GM18517 (cell line): ENCODE measurements around the gene GUCY2D.
"Not testable (repeated sequence)": the region's sequence is repeated elsewhere in the genome, so short reads cannot be mapped to it uniquely, and the experiment has no call there.

Experiments
- ATAC-seq: cut with Tn5 transposase; IDR thresholded peaks from one replicate; pipeline ENCODE4 v1.9.1; 2021; ENCODE audit warnings: mild to moderate bottlenecking, moderate library complexity; ENCODE audit not compliant: unreplicated experiment

Gene GUCY2D

DNA sequence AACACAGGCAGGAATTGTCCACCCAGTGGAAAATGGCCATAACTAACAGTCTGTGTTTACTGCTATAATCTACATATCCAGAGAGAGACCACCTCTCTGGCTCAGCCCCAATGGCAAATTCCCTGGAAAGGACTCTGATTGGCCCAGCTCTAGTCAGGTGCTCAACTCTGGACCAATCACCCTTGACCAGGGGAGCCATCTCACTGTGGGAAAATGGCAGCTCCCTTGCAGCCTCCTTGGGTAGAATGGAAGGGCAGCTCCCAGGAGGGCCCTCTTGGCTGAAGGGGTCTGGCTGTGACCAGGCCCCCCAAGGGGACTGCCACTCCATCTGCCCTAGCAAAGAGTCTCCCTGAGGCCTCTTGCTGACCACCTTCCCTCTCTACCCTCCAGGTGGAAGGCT, 39.6 kb downstream of the GUCY2D start:
- no peak for ATAC-seq

DNA sequence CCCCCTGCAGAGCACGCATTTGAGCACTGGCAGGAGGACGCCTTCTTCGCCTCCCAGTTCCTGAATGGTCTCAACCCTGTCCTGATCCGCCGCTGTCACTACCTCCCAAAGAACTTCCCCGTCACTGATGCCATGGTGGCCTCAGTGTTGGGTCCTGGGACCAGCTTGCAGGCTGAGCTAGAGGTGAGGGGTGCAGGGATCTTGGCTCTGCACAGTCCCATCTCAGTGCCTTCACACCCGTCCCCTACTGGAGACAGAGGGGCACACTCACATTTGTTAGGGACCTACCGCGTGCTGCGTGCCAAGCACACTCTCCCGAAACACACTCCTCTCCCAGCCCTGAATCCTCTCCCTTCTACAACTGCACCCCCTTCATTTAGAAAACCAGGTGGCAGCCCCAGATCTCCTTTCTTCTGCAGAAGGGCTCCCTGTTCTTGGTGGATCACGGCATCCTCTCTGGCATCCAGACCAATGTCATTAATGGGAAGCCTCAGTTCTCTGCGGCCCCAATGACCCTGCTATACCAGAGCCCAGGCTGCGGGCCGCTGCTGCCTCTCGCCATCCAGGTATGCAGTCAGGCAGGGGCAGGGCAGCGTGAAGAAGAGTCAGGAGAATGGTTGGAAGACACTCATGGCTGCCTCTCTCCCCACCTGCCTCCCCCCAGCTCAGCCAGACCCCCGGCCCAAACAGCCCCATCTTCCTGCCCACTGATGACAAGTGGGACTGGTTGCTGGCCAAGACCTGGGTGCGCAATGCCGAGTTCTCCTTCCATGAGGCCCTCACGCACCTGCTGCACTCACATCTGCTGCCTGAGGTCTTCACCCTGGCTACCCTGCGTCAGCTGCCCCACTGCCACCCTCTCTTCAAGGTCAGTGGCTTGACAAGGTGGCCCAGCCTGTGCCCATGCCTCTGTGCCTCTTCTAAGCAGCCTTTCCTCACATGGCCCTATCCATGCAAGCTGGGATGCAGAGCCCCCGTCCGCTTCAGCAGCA, 42.7 kb downstream of the GUCY2D start:
- no peak for ATAC-seq

DNA sequence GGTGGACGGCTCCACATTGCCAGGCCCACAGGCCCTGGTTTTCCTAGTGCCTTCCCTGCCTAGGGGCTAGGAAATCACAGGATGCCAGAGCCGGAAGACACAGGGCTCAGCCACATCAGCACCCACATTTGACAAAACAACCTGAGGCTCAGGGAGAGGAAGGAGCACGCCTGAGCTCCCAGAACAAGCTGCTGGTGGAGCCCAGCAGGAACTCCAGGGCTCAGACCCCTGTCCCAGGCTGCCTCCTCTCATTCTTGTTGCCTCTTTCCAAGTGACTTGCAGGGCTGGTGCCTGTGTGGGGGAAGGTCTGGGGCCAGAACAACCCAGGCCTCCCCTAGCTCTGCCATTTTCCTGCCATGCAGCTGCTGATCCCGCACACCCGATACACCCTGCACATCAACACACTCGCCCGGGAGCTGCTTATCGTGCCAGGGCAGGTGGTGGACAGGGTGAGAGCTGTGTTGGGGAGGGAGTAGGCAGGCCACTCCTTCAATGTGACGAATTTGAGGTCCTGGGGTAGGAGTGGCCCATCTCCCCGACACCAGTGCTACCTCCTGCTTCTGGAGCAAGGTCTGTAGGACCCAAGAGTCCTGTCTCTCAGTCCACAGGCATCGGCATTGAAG, 44.0 kb downstream of the GUCY2D start:
- ATAC-seq = no peak

DNA sequence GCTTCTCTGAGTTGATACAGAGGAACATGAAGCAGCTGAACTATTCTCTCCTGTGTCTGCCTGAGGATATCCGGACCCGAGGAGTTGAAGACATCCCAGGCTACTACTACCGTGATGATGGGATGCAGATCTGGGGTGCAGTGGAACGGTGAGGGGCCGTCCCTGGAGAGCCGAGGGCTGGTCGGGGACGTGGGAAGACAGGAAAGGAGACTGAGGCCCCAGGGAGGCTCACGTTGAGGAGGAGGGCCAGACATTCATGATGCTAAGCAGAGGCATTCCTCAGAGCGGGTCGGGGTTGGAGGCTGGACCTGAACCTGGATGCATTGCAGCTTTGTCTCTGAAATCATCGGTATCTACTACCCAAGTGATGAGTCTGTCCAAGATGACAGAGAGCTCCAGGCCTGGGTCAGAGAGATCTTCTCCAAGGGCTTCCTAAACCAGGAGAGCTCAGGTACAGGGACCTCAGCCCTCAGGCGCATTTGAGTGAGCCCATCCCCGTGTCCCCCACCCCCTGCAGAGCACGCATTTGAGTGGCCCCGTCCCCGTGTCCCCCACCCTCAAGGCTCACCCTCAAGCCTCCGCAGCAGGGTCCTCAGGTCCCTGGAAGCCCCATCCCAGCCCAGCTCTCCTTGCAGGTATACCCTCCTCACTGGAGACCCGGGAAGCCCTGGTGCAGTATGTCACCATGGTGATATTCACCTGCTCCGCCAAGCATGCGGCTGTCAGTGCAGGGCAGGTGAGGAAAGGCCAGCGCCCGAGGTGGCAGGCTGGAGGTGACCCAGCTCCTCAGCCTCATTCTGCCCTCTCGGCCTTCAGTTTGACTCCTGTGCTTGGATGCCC, 44.7 kb downstream of the GUCY2D start:
- no peak for ATAC-seq

DNA sequence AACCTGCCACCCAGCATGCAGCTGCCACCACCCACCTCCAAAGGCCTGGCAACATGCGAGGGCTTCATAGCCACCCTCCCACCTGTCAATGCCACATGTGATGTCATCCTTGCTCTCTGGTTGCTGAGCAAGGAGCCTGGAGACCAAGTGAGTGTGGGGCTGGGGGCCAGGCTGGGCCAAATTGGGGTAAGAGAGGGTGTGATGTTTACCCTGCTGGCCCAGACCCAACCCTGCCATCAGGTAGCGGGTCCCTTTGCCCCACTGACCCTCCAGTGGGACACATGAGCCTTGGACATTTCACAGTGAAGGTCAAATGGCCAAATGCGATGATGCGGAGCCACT, 45.3 kb downstream of the GUCY2D start:
- ATAC-seq = no peak

DNA sequence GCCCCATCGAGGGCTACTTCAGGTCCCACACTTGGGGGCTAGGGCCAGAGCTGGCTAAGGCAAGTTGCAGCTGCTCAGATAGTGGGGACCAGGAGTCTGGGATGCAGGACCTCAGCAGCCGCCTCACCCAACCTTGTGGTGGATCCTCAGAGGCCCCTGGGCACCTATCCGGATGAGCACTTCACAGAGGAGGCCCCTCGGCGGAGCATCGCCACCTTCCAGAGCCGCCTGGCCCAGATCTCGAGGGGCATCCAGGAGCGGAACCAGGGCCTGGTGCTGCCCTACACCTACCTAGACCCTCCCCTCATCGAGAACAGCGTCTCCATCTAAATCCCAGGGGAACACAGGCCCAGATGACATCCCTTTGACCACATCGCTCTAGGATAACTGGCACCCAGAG, 45.8 kb downstream of the GUCY2D start:
- ATAC-seq = no peak

DNA sequence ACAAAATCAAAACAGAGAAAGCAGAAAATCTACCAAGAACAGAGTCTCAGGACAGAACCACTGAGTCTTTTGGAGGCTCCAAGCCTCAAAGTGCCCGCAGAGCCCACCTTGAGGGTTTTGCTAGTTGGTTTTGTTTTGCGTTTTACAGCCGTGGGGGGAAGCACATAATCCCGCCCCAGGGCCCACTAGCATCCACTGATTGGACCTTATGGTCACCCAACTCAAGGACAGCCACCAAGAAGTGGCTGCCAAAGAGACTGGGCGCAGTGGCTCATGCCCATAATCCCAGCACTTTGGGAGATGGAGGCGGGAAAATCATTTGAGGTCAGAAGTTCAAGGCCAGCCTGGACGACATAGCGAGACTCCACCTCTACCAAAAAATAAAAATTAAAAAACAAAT, 46.3 kb downstream of the GUCY2D start:
- no peak for ATAC-seq

DNA sequence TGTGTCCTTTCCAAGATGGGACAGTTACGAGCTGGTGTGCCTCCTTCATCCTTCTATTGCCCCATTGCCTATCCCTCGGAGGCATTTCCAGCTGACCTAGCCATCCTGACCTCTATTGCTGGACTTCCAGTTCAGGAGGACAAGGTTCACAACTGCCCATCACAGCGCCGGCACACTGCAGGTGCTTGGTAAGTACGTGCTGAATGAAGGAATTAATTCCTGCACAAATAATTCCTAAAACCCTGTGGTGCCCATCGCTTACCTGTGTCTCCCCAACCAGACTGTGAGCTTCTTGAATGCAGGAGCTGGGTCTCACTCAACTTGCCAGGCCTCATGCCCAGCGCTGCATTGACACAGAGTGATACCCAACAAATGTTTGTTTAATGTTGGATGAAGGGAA, 49.4 kb downstream of the GUCY2D start:
- no peak for ATAC-seq

DNA sequence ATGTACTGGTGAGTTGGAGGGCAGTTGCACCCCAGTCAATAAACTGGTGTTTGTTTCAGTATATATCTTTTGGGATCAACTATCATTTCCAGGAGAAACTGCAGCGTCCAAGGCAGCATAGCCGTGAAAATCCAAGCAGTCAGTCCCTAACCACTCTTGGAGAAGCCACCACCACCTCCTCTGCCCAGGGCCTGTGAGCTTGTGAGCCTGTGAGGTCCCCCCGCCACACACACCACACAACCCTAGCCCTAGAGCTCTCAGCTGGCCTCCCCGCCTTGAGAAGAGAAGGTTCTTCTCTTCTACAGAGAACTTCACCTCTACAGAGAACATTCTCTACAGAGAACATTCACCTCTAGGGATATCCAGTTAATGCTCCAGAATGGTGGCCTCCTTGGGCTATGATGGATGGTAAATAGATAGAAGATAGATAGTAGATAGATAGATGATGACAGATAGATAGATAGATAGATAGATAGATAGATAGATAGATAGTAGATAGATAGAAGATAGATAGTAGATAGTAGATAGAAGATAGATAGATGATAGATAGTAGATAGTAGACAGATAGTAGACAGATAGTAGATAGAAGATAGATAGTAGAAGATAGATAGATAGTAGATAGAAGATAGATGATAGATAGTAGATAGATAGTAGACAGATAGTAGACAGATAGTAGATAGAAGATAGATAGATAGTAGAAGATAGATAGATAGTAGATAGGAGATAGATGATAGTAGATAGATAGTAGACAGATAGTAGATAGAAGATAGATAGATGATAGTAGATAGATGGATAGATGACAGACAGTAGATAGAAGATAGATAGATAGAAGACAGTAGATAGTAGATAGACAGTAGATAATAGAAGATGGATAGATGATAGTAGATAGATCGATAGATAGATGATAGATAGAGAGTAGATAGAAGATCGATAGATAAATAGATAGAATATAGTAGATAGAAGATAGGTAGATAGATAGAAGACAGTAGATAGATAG, 50.1 kb downstream of the GUCY2D start:
- ATAC-seq = no peak

DNA sequence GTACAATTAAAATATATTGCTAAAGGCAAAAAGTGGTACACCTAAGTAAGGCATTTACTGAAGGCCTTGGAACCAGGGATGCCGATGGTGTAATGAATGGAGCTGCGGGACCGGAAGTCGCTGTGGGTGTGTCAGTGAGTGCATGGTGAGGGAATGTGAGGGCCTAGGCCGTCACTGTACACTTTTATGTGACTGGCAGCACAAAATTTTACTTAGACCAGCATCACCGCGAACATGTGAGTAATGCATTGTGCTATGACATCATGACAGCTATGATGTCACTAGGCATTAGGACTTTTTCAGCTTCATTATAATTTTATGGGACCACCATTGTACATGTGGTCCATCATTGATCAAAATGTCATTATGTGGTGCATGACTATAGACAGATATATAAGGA, 51.2 kb downstream of the GUCY2D start:
- no peak for ATAC-seq

DNA sequence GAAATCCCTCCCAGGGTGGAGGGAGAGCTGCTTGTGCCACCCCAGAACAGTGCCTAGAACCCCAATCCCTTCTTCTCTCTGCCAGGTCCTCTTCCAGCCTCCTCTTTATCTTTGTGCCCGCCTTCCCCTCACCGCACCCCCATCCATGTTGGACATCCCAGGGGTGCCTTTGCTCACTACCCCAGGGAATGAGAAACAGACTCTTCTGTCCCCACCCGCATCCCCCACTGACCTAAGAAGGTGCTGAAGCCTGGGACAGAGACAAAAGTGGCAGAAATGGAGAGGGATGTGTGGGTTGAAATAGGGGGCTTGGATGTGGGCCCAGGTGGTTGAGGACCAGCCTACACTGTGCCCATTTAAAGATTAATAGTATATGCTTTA, 53.4 kb downstream of the GUCY2D start:
- ATAC-seq = no peak

DNA sequence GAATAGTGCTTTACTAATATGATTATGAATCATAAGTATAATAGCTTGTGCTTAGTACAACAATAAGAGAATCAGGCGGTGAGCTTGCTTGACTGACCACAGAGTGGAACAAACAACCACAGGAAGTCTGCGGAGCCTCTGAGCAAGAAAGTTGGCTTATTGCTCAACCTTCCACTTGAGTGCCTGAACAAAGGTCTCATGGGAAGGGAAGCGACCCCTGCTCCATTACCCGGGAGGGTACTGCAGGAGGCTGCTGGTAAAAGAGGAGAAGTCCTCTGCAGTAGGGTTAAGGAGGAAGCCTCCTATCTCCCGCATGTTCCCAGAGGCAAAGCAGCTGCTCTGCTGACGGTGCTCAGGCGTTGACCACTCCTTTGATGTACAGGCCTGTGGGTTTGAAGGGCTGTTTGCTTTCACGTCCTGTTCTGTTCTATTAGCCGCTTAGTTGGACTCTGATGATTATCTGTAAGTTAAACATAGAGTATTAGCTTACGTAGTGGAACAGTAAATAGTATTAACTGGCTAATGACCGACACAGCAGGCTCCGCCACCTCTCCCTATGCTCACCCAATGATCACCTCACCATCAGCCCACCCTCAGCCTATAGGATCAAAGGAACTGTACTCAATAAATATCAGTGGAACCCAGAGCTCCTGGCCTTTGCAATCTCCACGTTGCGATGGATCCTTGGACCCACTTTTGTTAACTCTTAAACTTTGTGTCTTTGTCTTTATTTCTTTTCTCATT, 54.0 kb downstream of the GUCY2D start:
- ATAC-seq = no peak

DNA sequence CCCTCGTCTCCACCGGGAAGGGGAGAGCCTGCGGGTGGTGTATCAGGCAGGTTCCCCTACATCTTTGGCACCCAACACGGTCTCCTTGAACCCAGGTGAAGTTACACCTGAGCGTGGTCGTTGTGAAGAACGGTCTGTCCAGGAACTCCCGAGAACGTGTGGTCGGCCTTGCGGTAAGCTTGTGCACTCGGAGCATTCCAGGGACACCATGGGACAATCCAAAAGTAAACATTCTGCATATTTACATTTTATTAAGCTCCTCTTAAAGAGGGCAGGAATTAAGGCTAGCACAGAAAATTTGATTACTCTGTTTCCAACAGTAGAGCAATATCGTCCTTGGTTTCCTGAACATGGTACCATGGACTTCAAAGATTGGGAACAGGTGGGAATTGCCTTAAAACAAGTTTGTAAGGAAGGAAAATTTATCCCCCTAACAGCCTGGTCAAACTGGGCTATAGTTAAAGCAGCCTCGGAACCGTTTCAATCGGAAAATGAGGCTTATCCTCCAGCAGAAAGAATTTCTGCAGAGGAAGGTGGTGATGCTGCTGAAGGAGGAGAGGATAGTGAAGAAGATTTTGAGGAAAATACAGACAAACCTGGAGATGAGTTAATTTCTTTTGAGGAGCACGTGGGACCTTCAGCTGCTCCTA, 54.7 kb downstream of the GUCY2D start:
- ATAC-seq = no peak

DNA sequence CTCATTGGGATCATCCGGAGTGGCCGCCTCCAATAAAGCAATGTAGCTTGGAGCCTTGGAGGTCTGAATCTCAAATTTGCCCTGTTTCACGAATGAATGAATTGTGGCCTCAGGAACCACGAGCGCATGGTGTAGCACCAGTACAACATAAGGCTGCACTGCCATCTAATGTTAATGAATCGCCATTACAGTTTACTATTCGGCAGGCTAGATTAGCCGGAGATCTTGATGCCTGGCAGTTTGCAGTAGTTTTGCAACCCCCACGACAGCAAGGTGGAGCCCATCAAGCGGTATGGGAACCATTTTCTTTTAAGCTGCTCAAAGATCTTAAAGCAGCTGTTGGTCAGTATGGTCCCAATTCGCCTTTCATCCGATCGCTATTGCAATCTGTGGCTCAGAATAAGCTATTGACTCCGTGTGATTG, 55.3 kb downstream of the GUCY2D start:
- ATAC-seq = no peak

DNA sequence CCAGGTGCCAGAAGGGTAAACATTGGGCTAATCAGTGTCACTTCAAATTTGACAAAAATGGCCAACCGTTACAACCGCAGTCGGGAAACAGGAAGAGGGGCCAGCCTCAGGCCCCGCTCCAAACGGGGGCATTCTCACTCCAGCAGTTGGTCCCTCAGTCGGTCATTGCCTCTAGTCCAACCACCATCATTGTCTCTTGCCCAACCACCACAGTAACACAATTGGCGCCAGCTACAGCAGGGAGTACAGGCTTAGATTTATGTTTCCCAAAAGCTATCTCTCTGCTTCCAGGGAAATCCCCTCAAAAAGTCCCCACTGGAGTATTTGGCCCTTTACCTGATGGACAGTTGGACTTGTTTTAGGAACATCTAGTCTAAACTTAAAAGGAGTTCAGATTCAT, 56.7 kb downstream of the GUCY2D start:
- ATAC-seq = no peak

DNA sequence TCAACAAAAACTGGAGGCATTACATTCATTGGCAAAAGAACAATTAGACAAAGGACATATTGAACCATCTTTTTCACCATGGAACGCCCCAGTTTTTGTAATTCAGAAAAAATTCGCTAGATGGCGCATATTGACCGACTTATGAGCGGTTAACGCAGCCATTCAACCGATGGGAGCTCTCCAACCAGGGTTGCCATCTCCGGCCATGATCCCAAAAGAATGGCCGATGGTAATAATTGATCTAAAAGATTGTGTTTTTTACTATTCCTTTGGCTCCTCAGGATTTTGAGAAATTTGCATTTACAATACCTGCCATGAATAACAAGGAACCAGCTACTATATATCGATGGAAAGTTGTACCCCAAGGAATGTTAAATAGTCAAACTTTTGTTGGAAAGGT, 57.9 kb downstream of the GUCY2D start:
- ATAC-seq = no peak

DNA sequence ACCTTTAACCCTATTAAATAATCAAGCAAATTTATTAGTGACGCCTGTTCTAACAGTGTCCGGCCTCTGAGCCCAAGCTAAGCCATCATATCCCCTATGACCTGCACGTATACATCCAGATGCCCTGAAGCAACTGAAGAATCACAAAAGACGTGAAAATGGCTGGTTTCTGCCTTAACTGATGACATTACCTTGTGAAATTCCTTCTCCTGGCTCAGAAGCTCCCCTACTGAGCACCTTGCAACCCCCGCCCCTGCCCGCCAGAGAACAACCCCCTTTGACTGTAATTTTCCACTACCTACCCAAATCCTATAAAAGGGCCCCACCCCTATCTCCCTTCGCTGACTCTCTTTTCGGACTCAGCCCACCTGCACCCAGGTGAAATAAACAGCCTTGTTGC, 59.4 kb downstream of the GUCY2D start:
- ATAC-seq = not testable (repeated sequence)

DNA sequence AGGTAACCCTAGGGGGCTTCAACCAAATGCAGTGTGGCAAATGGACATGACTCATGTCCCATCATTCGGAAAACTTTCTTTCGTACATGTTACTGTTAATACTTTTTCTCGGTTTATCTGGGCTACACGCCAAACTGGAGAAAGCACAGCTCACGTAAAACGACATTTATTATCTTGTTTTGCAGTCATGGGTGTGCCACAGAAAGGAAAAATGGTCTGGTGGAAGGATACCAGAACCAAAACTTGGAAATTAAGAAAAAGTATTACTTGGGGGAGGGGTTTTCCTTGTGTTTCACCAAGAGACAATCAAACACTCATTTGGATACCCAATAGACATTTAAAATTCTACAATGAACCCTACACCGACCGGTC, 60.0 kb downstream of the GUCY2D start:
- ATAC-seq = no peak

DNA sequence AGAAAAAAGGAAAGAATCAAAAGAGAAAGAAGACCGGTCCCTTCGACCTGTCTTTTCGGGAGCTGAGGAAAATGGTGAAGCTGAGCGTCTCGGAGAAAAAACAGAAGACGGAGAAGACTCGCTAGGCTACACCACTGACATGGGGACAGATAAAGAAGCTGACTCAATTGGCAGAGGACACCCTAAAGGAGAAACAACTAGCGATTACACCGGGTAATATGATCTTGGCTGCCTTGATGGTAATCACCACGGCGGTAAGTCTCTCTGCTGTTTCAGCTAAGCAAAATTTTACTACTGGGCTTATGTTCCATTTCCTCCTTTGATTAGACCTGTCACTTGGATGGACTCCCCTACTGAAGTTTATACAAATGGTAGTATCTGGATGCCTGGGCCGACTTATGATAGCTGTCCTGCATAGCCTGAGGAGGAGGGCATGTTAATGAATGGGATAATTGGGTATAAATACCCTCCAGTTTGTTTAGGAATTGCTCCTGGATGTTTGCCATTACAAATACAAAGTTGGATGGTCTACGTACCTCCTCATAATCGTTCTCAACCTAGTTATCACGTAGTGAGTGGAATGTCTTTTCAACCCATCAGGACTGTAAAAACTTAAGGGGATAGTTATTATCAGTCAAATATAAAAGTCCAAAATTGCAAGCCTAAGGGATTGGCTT, 60.5 kb downstream of the GUCY2D start:
- no peak for ATAC-seq
